Stomach smooth muscle (tissue), 2 donors: Measurements from ENCODE around the gene FRRS1.

Experiments used
- H3K27ac ChIP-seq: one replicate; pipeline ENCODE4 v1.7.0; 2013; ENCODE audit warnings: mild to moderate bottlenecking, low read length, inconsistent platforms
- H3K27me3 ChIP-seq, 2 donors: one replicate each; pipeline ENCODE4 v1.7.0; 2013; ENCODE audit warnings: low read length in 2 of 2; ENCODE audit not compliant: insufficient read depth in 2 of 2, control insufficient read depth in 1 of 2
- H3K36me3 ChIP-seq, 2 donors: one replicate each; pipeline ENCODE4 v1.7.0; 2013; ENCODE audit warnings: low read length in 2 of 2; ENCODE audit not compliant: control insufficient read depth in 2 of 2, insufficient read depth in 2 of 2
- H3K4me1 ChIP-seq: one replicate; pipeline ENCODE4 v1.7.0; 2013; ENCODE audit warnings: low read length; ENCODE audit not compliant: control insufficient read depth, insufficient read depth
- H3K4me3 ChIP-seq, 2 donors: one replicate each; pipeline ENCODE4 v1.7.0; 2013; ENCODE audit warnings: low read length in 2 of 2
- H3K9ac ChIP-seq, 2 donors: one replicate each; pipeline ENCODE4 v1.7.0; 2013; ENCODE audit warnings: low read length in 2 of 2, mild to moderate bottlenecking in 1 of 2
- H3K9me3 ChIP-seq, 2 donors: one replicate each; pipeline ENCODE4 v1.7.0; 2013; ENCODE audit warnings: low read length in 2 of 2; ENCODE audit not compliant: control insufficient read depth in 2 of 2
- donor health status: healthy.
- donor health status: Pancreatic carcinoma.

The FRRS1 gene

GRCh38 chr1:99704356-99704816, 62.0 kb downstream of the FRRS1 start:
- H3K9me3 ChIP-seq, result no peaks in the 10 kb centered on the region
- H3K4me1 ChIP-seq, result no peaks in the 10 kb centered on the region
- H3K27me3 ChIP-seq, result no peaks in the 10 kb centered on the region
- no peak overlapping the region for H3K27ac ChIP-seq
- H3K9ac ChIP-seq, result no peak overlapping the region
- H3K36me3 ChIP-seq, result no peaks in the 10 kb centered on the region
- H3K4me3 ChIP-seq, result no peak overlapping the region

- Histone ChIP-seq H3K36me3 (no peaks in the 10 kb centered on the region), H3K9ac (no peak overlapping the region), H3K27ac (no peak overlapping the region), H3K27me3 (no peaks in the 10 kb centered on the region), H3K4me3 (no peak overlapping the region), H3K9me3 (no peaks in the 10 kb centered on the region), H3K4me1 (no peaks in the 10 kb centered on the region)
Measured at GRCh38 chr1:99702221-99702620, 64.2 kb downstream of the FRRS1 start.

- Histone ChIP-seq H3K9ac (no peak overlapping the region), H3K4me3 (no peak overlapping the region), H3K27ac (no peak overlapping the region), H3K4me1 (no peaks in the 10 kb centered on the region), H3K27me3 (no peaks in the 10 kb centered on the region), H3K36me3 (no peaks in the 10 kb centered on the region), H3K9me3 (no peaks in the 10 kb centered on the region)
Measured at GRCh38 chr1:99700020-99700419, 66.4 kb downstream of the FRRS1 start.

- Histone ChIP-seq H3K9ac (no peak overlapping the region), H3K9me3 (no peaks in the 10 kb centered on the region)
Measured at GRCh38 chr1:99697580-99697979, 68.9 kb downstream of the FRRS1 start.

GRCh38 chr1:99696616-99697015, 69.8 kb downstream of the FRRS1 start:
- Histone ChIP-seq H3K4me3 (no peak overlapping the region), H3K27ac (no peak overlapping the region), H3K27me3 (no peaks in the 10 kb centered on the region), H3K36me3 (no peaks in the 10 kb centered on the region), H3K9me3 (no peaks in the 10 kb centered on the region), H3K9ac (no peak overlapping the region), H3K4me1 (no peaks in the 10 kb centered on the region)

More at GRCh38 chr1:99697580-99697979, 68.9 kb downstream of the FRRS1 start:
- no peaks in the 10 kb centered on the region for H3K4me1 ChIP-seq
- no peak overlapping the region for H3K27ac ChIP-seq
- H3K4me3 ChIP-seq, result no peak overlapping the region
- H3K27me3 ChIP-seq, result no peaks in the 10 kb centered on the region
- H3K36me3 ChIP-seq, result no peaks in the 10 kb centered on the region

- no peaks in the 10 kb centered on the region for H3K27me3 ChIP-seq
- H3K27ac ChIP-seq, result no peak overlapping the region
- H3K9me3 ChIP-seq, result no peaks in the 10 kb centered on the region
- no peaks in the 10 kb centered on the region for H3K36me3 ChIP-seq
- no peaks in the 10 kb centered on the region for H3K4me1 ChIP-seq
- no peak overlapping the region for H3K9ac ChIP-seq
- no peak overlapping the region for H3K4me3 ChIP-seq
Measured at GRCh38 chr1:99691175-99691574, 75.3 kb downstream of the FRRS1 start.

- Histone ChIP-seq H3K27me3 (no peaks in the 10 kb centered on the region), H3K36me3 (no peaks in the 10 kb centered on the region), H3K9me3 (no peaks in the 10 kb centered on the region), H3K9ac (no peak overlapping the region), H3K4me3 (no peak overlapping the region), H3K27ac (peak overlapping the region; percentile 7), H3K4me1 (no peaks in the 10 kb centered on the region)
Measured at GRCh38 chr1:99685516-99686180, 80.8 kb downstream of the FRRS1 start.

- H3K27ac ChIP-seq, result no peak overlapping the region
- H3K36me3 ChIP-seq, result no peaks in the 10 kb centered on the region
- H3K9me3 ChIP-seq, result no peaks in the 10 kb centered on the region
- H3K9ac ChIP-seq, result no peak overlapping the region
- no peaks in the 10 kb centered on the region for H3K27me3 ChIP-seq
- H3K4me1 ChIP-seq, result no peaks in the 10 kb centered on the region
- H3K4me3 ChIP-seq, result no peak overlapping the region
Measured at GRCh38 chr1:99682291-99682751, 84.1 kb downstream of the FRRS1 start.

GRCh38 chr1:99681583-99681982, 84.9 kb downstream of the FRRS1 start:
- Histone ChIP-seq H3K9ac (no peak overlapping the region), H3K27me3 (no peaks in the 10 kb centered on the region), H3K4me3 (no peak overlapping the region), H3K27ac (no peak overlapping the region), H3K4me1 (no peaks in the 10 kb centered on the region), H3K9me3 (no peaks in the 10 kb centered on the region), H3K36me3 (no peaks in the 10 kb centered on the region)

- H3K27ac ChIP-seq, result no peak overlapping the region
- H3K27me3 ChIP-seq, result no peaks in the 10 kb centered on the region
- H3K36me3 ChIP-seq, result no peaks in the 10 kb centered on the region
- H3K4me3 ChIP-seq, result no peak overlapping the region
- H3K9me3 ChIP-seq, result no peaks in the 10 kb centered on the region
- no peaks in the 10 kb centered on the region for H3K4me1 ChIP-seq
- no peak overlapping the region for H3K9ac ChIP-seq
Measured at GRCh38 chr1:99680270-99680669, 86.2 kb downstream of the FRRS1 start.

GRCh38 chr1:99677416-99677815, 89.0 kb downstream of the FRRS1 start:
- H3K36me3 ChIP-seq, result no peaks in the 10 kb centered on the region
- no peaks in the 10 kb centered on the region for H3K27me3 ChIP-seq
- H3K27ac ChIP-seq, result no peak overlapping the region
- no peaks in the 10 kb centered on the region for H3K4me1 ChIP-seq
- H3K9me3 ChIP-seq, result no peaks in the 10 kb centered on the region
- no peak overlapping the region for H3K9ac ChIP-seq
- no peak overlapping the region for H3K4me3 ChIP-seq
